Measurements from ENCODE around the gene ZDHHC18.
"Not testable (repeated sequence)": the region's sequence is repeated elsewhere in the genome, so short reads cannot be mapped to it uniquely, and the experiment has no call there.

Gene ZDHHC18

GRCh38 chr1:26828411-26828991 lies 2.0 kb downstream of the ZDHHC18 start:
- Mint-ChIP-seq H3K4me3 (peak overlapping the region; percentile 89), H3K27me3 (no peaks in the 10 kb centered on the region), H3K9me3 (no peaks in the 10 kb centered on the region), H3K36me3 (ENCODE audit: insufficient read depth) (peaks cover 22% of the 10 kb centered on the region), H3K4me1 (peaks cover 64% of the 10 kb centered on the region), H3K27ac (ENCODE audit: low read depth) (peak overlapping the region; percentile 96)
- DNase-seq (ENCODE audit: low spot score in 2 of 2): no peak
- ATAC-seq (replicated peaks; ENCODE audit: extremely low read depth, poor library complexity, severe bottlenecking): no peak

DNA sequence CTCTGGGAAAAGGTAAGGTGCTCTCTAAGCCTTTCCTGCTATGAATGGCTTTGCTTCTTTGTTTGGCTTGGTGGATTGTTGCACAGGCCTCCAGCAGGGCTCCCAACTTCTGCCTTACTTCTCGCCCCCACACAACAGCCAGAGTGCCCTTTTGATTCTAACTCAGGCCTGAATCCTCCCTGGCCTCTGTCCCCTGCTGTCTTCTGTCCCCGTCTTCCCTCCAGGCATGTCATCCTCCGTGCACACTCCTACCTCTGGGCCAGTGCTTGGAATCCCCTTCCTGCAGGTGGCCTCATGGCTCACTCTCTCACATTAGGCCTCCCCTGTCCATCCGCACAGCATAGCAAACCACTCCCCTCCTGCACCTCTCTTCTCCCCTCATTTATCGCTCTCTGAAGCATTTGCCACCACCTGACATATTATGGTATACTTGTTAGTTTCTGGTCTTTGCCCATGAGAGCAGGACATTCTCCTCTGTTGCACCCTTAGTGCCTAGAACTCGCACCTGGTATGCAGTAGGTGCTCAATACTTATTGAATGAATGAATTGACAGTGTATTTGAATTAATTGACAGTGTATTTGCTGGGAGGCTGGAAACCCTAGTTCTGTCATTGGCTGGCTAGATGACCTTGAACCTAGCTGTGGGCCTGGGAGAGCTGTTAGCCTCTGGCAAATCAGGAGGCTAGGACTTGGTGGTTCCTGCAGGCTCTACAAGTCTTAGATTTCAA lies 2.9 kb downstream of the ZDHHC18 start:
- H3K27me3 Mint-ChIP-seq: no peaks in the 10 kb centered on the region

DNA sequence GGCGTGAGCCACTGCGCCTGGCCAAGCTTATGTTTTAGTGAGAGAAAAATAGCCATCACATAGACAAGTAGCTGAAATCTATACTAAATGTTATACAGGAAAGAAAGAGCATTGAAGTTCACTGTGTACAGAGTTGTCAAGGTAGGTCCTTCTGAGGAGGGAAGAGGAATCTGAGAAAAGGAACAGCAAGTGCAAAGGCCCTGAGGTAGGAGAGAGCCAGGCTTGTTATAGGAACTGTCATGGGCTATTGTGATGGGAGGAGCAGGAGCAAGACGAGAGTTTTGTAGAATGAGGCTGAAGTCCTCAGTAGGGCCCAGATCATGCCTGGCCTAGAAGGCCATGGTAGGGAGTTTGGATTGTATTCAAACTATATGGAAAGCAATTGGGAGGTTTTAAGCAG lies 4.6 kb downstream of the ZDHHC18 start:
- Mint-ChIP-seq H3K9me3 (no peaks in the 10 kb centered on the region), H3K27me3 (no peaks in the 10 kb centered on the region)

More for the DNA sequence above, 2.9 kb downstream of the ZDHHC18 start:
- H3K36me3 Mint-ChIP-seq (ENCODE audit: insufficient read depth): peaks cover 29% of the 10 kb centered on the region
- ATAC-seq (replicated peaks; ENCODE audit: extremely low read depth, poor library complexity, severe bottlenecking): no peak
- peak overlapping the region; percentile 89 for H3K4me3 Mint-ChIP-seq
- peaks cover 73% of the 10 kb centered on the region for H3K4me1 Mint-ChIP-seq
- no peak for DNase-seq (ENCODE audit: low spot score in 2 of 2)
- peak overlapping the region; percentile 100 for H3K27ac Mint-ChIP-seq (ENCODE audit: low read depth)
- no peaks in the 10 kb centered on the region for H3K9me3 Mint-ChIP-seq

GRCh38 chr1:26831546-26832248 lies 5.2 kb downstream of the ZDHHC18 start:
- Mint-ChIP-seq H3K27me3 (no peaks in the 10 kb centered on the region), H3K27ac (ENCODE audit: low read depth) (peak overlapping the region; percentile 100), H3K36me3 (ENCODE audit: insufficient read depth) (peaks cover 37% of the 10 kb centered on the region), H3K4me3 (no peak overlapping the region), H3K9me3 (no peaks in the 10 kb centered on the region), H3K4me1 (peaks cover 76% of the 10 kb centered on the region)
- DNase-seq (ENCODE audit: low spot score in 2 of 2) (no peak), ATAC-seq (replicated peaks; ENCODE audit: extremely low read depth, poor library complexity, severe bottlenecking) (no peak)

More for the DNA sequence above, 4.6 kb downstream of the ZDHHC18 start:
- H3K4me1 Mint-ChIP-seq: peaks cover 76% of the 10 kb centered on the region
- DNase-seq (ENCODE audit: low spot score in 2 of 2): no peak
- H3K27ac Mint-ChIP-seq (ENCODE audit: low read depth): peak overlapping the region; percentile 100
- no peak for ATAC-seq (replicated peaks; ENCODE audit: extremely low read depth, poor library complexity, severe bottlenecking)
- peaks cover 37% of the 10 kb centered on the region for H3K36me3 Mint-ChIP-seq (ENCODE audit: insufficient read depth)
- no peak overlapping the region for H3K4me3 Mint-ChIP-seq

DNA sequence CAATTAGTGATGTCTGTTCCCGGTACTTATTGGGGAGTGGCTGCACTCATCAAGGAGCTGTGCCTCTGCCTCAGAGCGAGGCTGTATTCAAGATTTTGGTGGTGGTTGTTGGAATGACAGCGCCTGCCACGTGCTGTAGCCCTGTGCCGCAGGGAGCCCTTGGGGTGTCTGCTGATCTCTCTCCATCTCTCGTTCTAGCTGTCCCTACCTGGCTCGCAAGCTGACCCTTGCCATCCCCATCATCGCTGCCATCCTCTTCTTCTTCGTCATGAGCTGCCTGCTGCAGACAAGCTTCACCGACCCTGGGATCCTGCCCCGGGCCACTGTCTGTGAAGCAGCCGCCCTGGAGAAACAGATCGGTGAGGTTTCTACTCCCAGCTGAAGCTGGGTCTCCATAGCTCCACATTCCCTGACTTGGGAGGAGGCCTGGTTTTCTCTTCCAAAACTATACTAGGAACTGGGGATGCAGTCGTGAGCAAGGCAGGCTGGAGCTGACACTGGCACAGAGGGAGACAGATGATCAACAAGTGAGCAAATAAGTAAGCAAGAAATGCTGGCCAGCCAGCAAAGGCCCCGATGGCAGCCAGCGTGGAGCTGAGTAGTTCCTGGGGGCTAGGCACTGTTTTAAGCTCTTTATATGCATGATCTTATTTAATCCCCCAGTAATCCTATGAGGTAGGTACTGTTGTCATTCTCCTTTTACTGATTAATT lies 5.9 kb downstream of the ZDHHC18 start:
- Mint-ChIP-seq H3K27ac (ENCODE audit: low read depth) (peak overlapping the region; percentile 100), H3K36me3 (ENCODE audit: insufficient read depth) (peaks cover 34% of the 10 kb centered on the region), H3K4me3 (peak overlapping the region; percentile 60), H3K27me3 (no peaks in the 10 kb centered on the region), H3K4me1 (peaks cover 73% of the 10 kb centered on the region), H3K9me3 (no peaks in the 10 kb centered on the region)
- no peak for ATAC-seq (replicated peaks; ENCODE audit: extremely low read depth, poor library complexity, severe bottlenecking)
- no peak for DNase-seq (ENCODE audit: low spot score in 2 of 2)

- peaks cover 38% of the 10 kb centered on the region for H3K36me3 Mint-ChIP-seq (ENCODE audit: insufficient read depth)
- DNase-seq (ENCODE audit: low spot score in 2 of 2): peak; percentile 73 to 90
These were observed 7.2 kb downstream of the ZDHHC18 start for GRCh38 chr1:26833432-26834405.

GRCh38 chr1:26837665-26838064 lies 11.2 kb downstream of the ZDHHC18 start:
- not testable (repeated sequence) for H3K27me3 Mint-ChIP-seq; DNase-seq (ENCODE audit: low spot score in 2 of 2); ATAC-seq (replicated peaks; ENCODE audit: extremely low read depth, poor library complexity, severe bottlenecking); H3K9me3 Mint-ChIP-seq; H3K4me3 Mint-ChIP-seq
- H3K4me1 Mint-ChIP-seq: peaks cover 44% of the 10 kb centered on the region
- H3K27ac Mint-ChIP-seq (ENCODE audit: low read depth): peak overlapping the region; percentile 88
- H3K36me3 Mint-ChIP-seq (ENCODE audit: insufficient read depth): peaks cover 52% of the 10 kb centered on the region

More at GRCh38 chr1:26833432-26834405, 7.2 kb downstream of the ZDHHC18 start:
- Mint-ChIP-seq H3K4me3 (peak overlapping the region; percentile 60), H3K27me3 (no peaks in the 10 kb centered on the region), H3K4me1 (peaks cover 70% of the 10 kb centered on the region), H3K9me3 (no peaks in the 10 kb centered on the region), H3K27ac (ENCODE audit: low read depth) (peak overlapping the region; percentile 100)
- ATAC-seq (replicated peaks; ENCODE audit: extremely low read depth, poor library complexity, severe bottlenecking): peak; percentile 97

DNA sequence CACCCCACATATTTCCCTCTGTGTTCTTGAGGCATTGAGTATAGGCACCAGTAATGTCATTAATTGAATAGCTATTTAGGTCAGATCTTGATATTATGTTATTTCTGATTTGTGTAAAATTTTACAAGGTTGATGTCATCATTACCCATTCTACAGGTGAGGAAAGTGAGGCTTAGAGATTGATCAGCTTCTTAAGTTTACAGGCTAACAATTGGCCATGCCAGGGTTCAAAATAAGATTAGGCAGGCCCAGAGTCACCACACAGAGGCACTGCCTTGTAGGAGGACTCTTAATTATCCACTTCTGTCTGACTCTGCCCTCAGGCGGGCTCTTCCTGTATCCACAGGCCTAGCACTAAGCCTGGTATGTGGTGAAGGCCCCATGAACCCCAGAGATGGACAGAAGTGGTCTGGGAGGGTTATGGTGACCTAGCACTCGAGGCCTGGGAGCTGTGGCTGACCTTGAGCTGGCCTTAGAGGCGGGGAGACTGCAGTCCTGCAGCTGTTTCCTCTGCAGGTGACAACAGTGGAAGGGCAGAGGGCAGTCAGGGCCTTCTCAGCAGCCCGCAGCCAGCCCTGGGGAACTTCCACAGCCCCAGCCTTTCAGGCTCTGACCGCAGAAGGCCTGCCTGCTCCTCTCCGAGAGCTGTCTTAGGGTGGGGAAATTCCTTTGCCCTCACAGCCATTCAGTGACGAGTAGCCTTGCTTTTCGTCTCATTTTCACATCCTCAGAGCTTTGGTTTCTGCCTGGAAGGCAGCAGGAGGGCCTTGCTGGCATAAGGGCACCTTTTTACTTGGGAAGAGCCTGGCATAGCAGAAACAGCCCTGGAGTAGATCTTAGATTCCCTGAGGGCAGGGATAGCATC lies 12.2 kb downstream of the ZDHHC18 start:
- DNase-seq (ENCODE audit: low spot score in 2 of 2): peak; percentile 24 to 42
- Mint-ChIP-seq H3K36me3 (ENCODE audit: insufficient read depth) (peaks cover 54% of the 10 kb centered on the region), H3K27ac (ENCODE audit: low read depth) (peak overlapping the region; percentile 88), H3K4me1 (peaks cover 34% of the 10 kb centered on the region), H3K4me3 (peak overlapping the region; percentile 18), H3K27me3 (no peaks in the 10 kb centered on the region), H3K9me3 (no peaks in the 10 kb centered on the region)
- peak; percentile 94 for ATAC-seq (replicated peaks; ENCODE audit: extremely low read depth, poor library complexity, severe bottlenecking)

DNA sequence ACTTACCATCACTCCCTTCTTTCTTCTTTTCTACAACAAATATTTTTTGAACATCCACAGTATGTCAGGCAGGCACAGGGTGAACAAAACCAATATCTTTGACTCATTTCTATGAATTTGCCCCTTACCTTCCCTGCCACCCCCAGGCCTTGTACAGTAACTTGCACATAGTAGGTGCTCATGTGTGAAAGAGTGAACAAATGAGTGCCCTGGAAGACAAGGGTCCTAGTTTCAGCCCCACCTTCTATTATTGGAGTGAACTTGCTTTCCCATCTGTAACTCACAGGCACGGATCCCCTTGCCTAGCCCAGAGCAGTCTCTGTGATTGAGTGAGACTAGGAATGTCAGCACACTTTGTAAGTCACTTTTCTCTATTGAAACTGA lies 12.8 kb downstream of the ZDHHC18 start:
- peak overlapping the region; percentile 18 for H3K4me3 Mint-ChIP-seq
- no peak for ATAC-seq (replicated peaks; ENCODE audit: extremely low read depth, poor library complexity, severe bottlenecking)
- DNase-seq (ENCODE audit: low spot score in 2 of 2): no peak

GRCh38 chr1:26839779-26840178 lies 13.3 kb downstream of the ZDHHC18 start:
- Mint-ChIP-seq H3K27me3 (no peaks in the 10 kb centered on the region), H3K4me1 (peaks cover 23% of the 10 kb centered on the region), H3K9me3 (no peaks in the 10 kb centered on the region), H3K4me3 (no peak overlapping the region), H3K27ac (ENCODE audit: low read depth) (peak overlapping the region; percentile 88), H3K36me3 (ENCODE audit: insufficient read depth) (peaks cover 49% of the 10 kb centered on the region)
- DNase-seq (ENCODE audit: low spot score in 2 of 2) (no peak), ATAC-seq (replicated peaks; ENCODE audit: extremely low read depth, poor library complexity, severe bottlenecking) (no peak)

More for the DNA sequence above, 12.8 kb downstream of the ZDHHC18 start:
- no peaks in the 10 kb centered on the region for H3K9me3 Mint-ChIP-seq
- H3K4me1 Mint-ChIP-seq: peaks cover 28% of the 10 kb centered on the region
- no peaks in the 10 kb centered on the region for H3K27me3 Mint-ChIP-seq
- peak overlapping the region; percentile 88 for H3K27ac Mint-ChIP-seq (ENCODE audit: low read depth)
- H3K36me3 Mint-ChIP-seq (ENCODE audit: insufficient read depth): peaks cover 51% of the 10 kb centered on the region

Measured in central memory CD8-positive, alpha-beta T cell (primary cell).